Kidney (tissue), 14 donors: ENCODE data around the gene RNF146. TPM values are rescaled to one million over a fixed set of nuclear protein-coding genes. Genes with fewer than 3 reads are reported as not detected.

Source experiments
- DNase-seq, 5 donors: peaks; one replicate each; pipeline ENCODE4 v3.0.0-alpha.2; 2013 to 2020
- FAIRE-seq: peaks from 2 replicates; lab custom pipeline; 2012; peaks lifted over from hg19 to GRCh38; lab: Jason Lieb, UNC
- H3K27ac ChIP-seq, 2 donors: one replicate each; pipeline ENCODE4 v1.7.0; 2013; ENCODE audit warnings: low read depth in 2 of 2, low read length in 2 of 2, inconsistent platforms in 1 of 2
- H3K27me3 ChIP-seq: one replicate; pipeline ENCODE4 v1.7.1; 2013; ENCODE audit warnings: low read length, inconsistent platforms; ENCODE audit not compliant: control insufficient read depth, insufficient read depth
- H3K36me3 ChIP-seq, 3 donors: one replicate each; pipeline versions ENCODE4 v1.7.0 to v1.7.1; 2013; ENCODE audit warnings: low read length in 3 of 3, control low read depth in 1 of 3, inconsistent platforms in 1 of 3; ENCODE audit not compliant: insufficient read depth in 3 of 3, control insufficient read depth in 2 of 3
- H3K4me1 ChIP-seq, 3 donors: one replicate each; pipeline versions ENCODE4 v1.7.0 to v1.7.1; 2013; ENCODE audit warnings: low read length in 3 of 3, inconsistent platforms in 1 of 3, low read depth in 1 of 3; ENCODE audit not compliant: control insufficient read depth in 2 of 3, insufficient read depth in 2 of 3
- H3K4me3 ChIP-seq, 3 donors: one replicate each; pipeline versions ENCODE4 v1.7.0 to v1.8.1; 2013; ENCODE audit warnings: low read length in 3 of 3, control low read depth in 1 of 3, inconsistent platforms in 1 of 3
- H3K9ac ChIP-seq, 3 donors: one replicate each; pipeline versions ENCODE4 v1.7.0 to v1.7.1; 2013; ENCODE audit warnings: low read length in 3 of 3, control low read depth in 1 of 3, inconsistent platforms in 1 of 3
- H3K9me3 ChIP-seq, 3 donors: one replicate each; pipeline versions ENCODE4 v1.7.0 to v1.7.1; 2013; ENCODE audit warnings: low read length in 3 of 3, control low read depth in 1 of 3, inconsistent platforms in 1 of 3; ENCODE audit not compliant: control insufficient read depth in 2 of 3, insufficient read depth in 1 of 3
- intact Hi-C: fragments of 100-400 bp; cut with DNase I; formaldehyde crosslinking; loops from one replicate; pipeline ENCODE4 v1.11.1; 2022
- polyA plus RNA-seq: library from polyadenylated mRNA; stranded (reverse); fragments of 350-450 nt; fragmentation: Illumina TruSeq; extraction: RNeasy Lipid Tissue Mini Kit (QIAGEN cat#74804); gene quantifications from one replicate; pipeline ENCODE4 v1.2.3, GENCODE V29; 2014; ENCODE audit warnings: low read depth, low replicate concordance; ENCODE audit not compliant: insufficient read depth
- total RNA-seq: library from RNA; stranded (reverse); fragmentation: NEBNext Ultra II Directional; extraction: Animal tissue kit (Norgen Biotek cat#: 25700); gene quantifications from one replicate; pipeline ENCODE4 v1.2.1, GENCODE V29; 2021
- TF ChIP-seq, protein P1 (sequence below): IDR thresholded peaks from 3 replicates; pipeline ENCODE4 v1.5.1; 2012; ENCODE audit warnings: mild to moderate bottlenecking, moderate library complexity, borderline replicate concordance; ENCODE audit not compliant: insufficient read depth; ENCODE audit errors: extremely low read depth
- donor health status: control.
- donor health status: control.
- donor health status: control.
- donor health status: control.
- donor health status: control.
- donor health status: DM: yes; HTN: yes; CAD: no.
- donor health status: Normal renal cell carcinoma (clear cell type).

Gene RNF146
- total and polyA plus RNA-seq, 2 donors from 2014 or later = 36.1 to 47.5 TPM

GRCh38 chr6:127305741-127306140 is 39.1 kb downstream of the RNF146 start:
- intact Hi-C loops = loop anchor here (10.0 kb wide), 1 partner anchor 239 kb away; no protein-coding TSS in a partner anchor
- no peak for FAIRE-seq
- H3K4me3 ChIP-seq = no peak overlapping the region

GRCh38 chr6:127317388-127318128 is 50.9 kb downstream of the RNF146 start:
- FAIRE-seq = no peak
- Histone ChIP-seq H3K4me1 (no peaks in the 10 kb centered on the region), H3K4me3 (no peak overlapping the region), H3K9ac (no peak overlapping the region), H3K27me3 (no peaks in the 10 kb centered on the region), H3K36me3 (peaks cover 4 to 15% (median 4%) of the 10 kb centered on the region in 3 donors), H3K9me3 (no peaks in the 10 kb centered on the region), H3K27ac (no peak overlapping the region)
- TF ChIP-seq, protein P1, sequence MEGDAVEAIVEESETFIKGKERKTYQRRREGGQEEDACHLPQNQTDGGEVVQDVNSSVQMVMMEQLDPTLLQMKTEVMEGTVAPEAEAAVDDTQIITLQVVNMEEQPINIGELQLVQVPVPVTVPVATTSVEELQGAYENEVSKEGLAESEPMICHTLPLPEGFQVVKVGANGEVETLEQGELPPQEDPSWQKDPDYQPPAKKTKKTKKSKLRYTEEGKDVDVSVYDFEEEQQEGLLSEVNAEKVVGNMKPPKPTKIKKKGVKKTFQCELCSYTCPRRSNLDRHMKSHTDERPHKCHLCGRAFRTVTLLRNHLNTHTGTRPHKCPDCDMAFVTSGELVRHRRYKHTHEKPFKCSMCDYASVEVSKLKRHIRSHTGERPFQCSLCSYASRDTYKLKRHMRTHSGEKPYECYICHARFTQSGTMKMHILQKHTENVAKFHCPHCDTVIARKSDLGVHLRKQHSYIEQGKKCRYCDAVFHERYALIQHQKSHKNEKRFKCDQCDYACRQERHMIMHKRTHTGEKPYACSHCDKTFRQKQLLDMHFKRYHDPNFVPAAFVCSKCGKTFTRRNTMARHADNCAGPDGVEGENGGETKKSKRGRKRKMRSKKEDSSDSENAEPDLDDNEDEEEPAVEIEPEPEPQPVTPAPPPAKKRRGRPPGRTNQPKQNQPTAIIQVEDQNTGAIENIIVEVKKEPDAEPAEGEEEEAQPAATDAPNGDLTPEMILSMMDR = no peak
- no peak for DNase-seq
- intact Hi-C loops = no loop called here

More at GRCh38 chr6:127305741-127306140, 39.1 kb downstream of the RNF146 start:
- Histone ChIP-seq H3K27me3 (no peaks in the 10 kb centered on the region), H3K36me3 (peaks cover 0 to 4% (median 0%) of the 10 kb centered on the region in 3 donors), H3K9ac (no peak overlapping the region), H3K4me1 (no peaks in the 10 kb centered on the region), H3K9me3 (peaks cover 0 to 11% (median 0%) of the 10 kb centered on the region in 3 donors), H3K27ac (no peak overlapping the region)
- DNase-seq = no peak
- TF ChIP-seq, protein P1 = no peak

DNA sequence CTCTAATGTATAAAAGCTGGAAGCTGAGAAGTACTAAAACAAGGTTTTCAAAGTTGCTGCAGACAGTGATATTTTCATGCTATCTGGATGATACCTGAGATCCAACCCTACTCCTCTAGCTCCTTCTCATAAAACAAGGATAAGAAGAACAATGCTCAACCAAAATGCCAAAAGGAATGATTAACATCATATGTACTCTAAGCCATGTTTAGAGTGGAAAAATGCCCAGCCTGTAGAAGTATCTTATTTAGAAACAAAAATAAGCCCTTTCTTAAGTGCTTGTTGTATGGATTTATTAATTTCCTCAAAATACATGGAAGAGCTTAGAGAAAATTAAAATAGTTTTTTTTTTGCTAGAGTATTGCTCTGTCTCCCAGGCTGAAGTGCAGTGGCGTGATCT is 53.0 kb downstream of the RNF146 start:
- Histone ChIP-seq H3K9me3 (no peaks in the 10 kb centered on the region), H3K27ac (no peak overlapping the region), H3K4me1 (no peaks in the 10 kb centered on the region), H3K4me3 (no peak overlapping the region), H3K36me3 (peaks cover 0 to 15% (median 2%) of the 10 kb centered on the region in 3 donors), H3K9ac (no peak overlapping the region), H3K27me3 (no peaks in the 10 kb centered on the region)
- FAIRE-seq (no peak), DNase-seq (no peak)
- TF ChIP-seq, protein P1 = no peak
- intact Hi-C loops = no loop called here
